Right ventricle myocardium superior (tissue), 1 donor: ENCODE data around the gene C15orf62. TPM values are rescaled to one million over a fixed set of nuclear protein-coding genes. Genes with fewer than 3 reads are reported as not detected.

Source experiments
- ATAC-seq: fragments of 200-7000 bp; cut with Tn5 transposase; one replicate; pipeline ENCODE4 v1.9.1; 2020; ENCODE audit warnings: mild to moderate bottlenecking; ENCODE audit not compliant: poor library complexity
- DNase-seq: peaks from one replicate; pipeline ENCODE4 v3.0.0-alpha.2; 2020
- intact Hi-C: fragments of 100-400 bp; cut with DNase I; formaldehyde crosslinking; loops from one replicate; pipeline ENCODE4 v1.11.2; 2022
- total RNA-seq: library from RNA; stranded (reverse); fragmentation: NEBNext Ultra II Directional; extraction: Animal tissue kit (Norgen Biotek cat#: 25700); gene quantifications from one replicate; pipeline ENCODE4 v1.2.1, GENCODE V29; 2021
- donor health status: DM: no; HTN: yes; CAD: no; lungs with severe emphysema.

Gene C15orf62
- total RNA-seq, 1 donor from 2014 or later, result 0.16 TPM

GRCh38 chr15:40773496-40773895 is 3.7 kb downstream of the C15orf62 start:
- no peak for DNase-seq

GRCh38 chr15:40773902-40774301 is 4.1 kb downstream of the C15orf62 start:
- ATAC-seq (no peak), DNase-seq (no peak)
- intact Hi-C loops, result no loop called here

More at GRCh38 chr15:40773496-40773895, 3.7 kb downstream of the C15orf62 start:
- intact Hi-C loops, result no loop called here
- no peak for ATAC-seq

GRCh38 chr15:40775007-40775406 is 5.2 kb downstream of the C15orf62 start:
- DNase-seq (no peak), ATAC-seq (no peak)
- intact Hi-C loops, result no loop called here

- intact Hi-C loops, result no loop called here
- DNase-seq, result no peak
- no peak for ATAC-seq
Observed at GRCh38 chr15:40775740-40776536, 6.2 kb downstream of the C15orf62 start.

GRCh38 chr15:40776537-40777141 is 6.9 kb downstream of the C15orf62 start:
- intact Hi-C loops, result no loop called here
- ATAC-seq (peak; percentile 29), DNase-seq (no peak)

GRCh38 chr15:40782609-40783227 is 12.9 kb downstream of the C15orf62 start:
- ATAC-seq (peak; percentile 73), DNase-seq (no peak)
- intact Hi-C loops, result no loop called here

- DNase-seq (no peak), ATAC-seq (no peak)
- intact Hi-C loops, result no loop called here
Observed at GRCh38 chr15:40785164-40785563, 15.4 kb downstream of the C15orf62 start.

- DNase-seq (no peak), ATAC-seq (no peak)
- intact Hi-C loops, result no loop called here
Observed at GRCh38 chr15:40785814-40786213, 16.0 kb downstream of the C15orf62 start.

GRCh38 chr15:40787344-40787841 is 17.6 kb downstream of the C15orf62 start:
- ATAC-seq, result peak; percentile 32
- no peak for DNase-seq
- intact Hi-C loops, result no loop called here

- ATAC-seq, result peak; percentile 25
- DNase-seq, result no peak
- intact Hi-C loops, result no loop called here
Observed at GRCh38 chr15:40787991-40788390, 18.2 kb downstream of the C15orf62 start.

- ATAC-seq, result no peak
- intact Hi-C loops, result no loop called here
Observed at GRCh38 chr15:40789119-40789518, 19.3 kb downstream of the C15orf62 start.

GRCh38 chr15:40789999-40790398 is 20.2 kb downstream of the C15orf62 start:
- intact Hi-C loops, result no loop called here
- ATAC-seq (no peak), DNase-seq (no peak)

More at GRCh38 chr15:40789119-40789518, 19.3 kb downstream of the C15orf62 start:
- no peak for DNase-seq

GRCh38 chr15:40790718-40791117 is 20.9 kb downstream of the C15orf62 start:
- intact Hi-C loops, result no loop called here
- no peak for DNase-seq
- no peak for ATAC-seq

- intact Hi-C loops, result no loop called here
- ATAC-seq, result no peak
- DNase-seq, result no peak
Observed at GRCh38 chr15:40792394-40792793, 22.6 kb downstream of the C15orf62 start.

GRCh38 chr15:40793216-40793989 is 23.6 kb downstream of the C15orf62 start:
- peak; percentile 43 for ATAC-seq
- no peak for DNase-seq
- intact Hi-C loops, result no loop called here

GRCh38 chr15:40796041-40796440 is 26.3 kb downstream of the C15orf62 start:
- no peak for DNase-seq
- ATAC-seq, result no peak
- intact Hi-C loops, result no loop called here

GRCh38 chr15:40796512-40796911 is 26.7 kb downstream of the C15orf62 start:
- intact Hi-C loops, result no loop called here
- ATAC-seq (no peak), DNase-seq (no peak)

- ATAC-seq, result no peak
- no peak for DNase-seq
- intact Hi-C loops, result no loop called here
Observed at GRCh38 chr15:40799523-40799922, 29.7 kb downstream of the C15orf62 start.

GRCh38 chr15:40803076-40803475 is 33.3 kb downstream of the C15orf62 start:
- intact Hi-C loops, result no loop called here

More at GRCh38 chr15:40803076-40803475, 33.3 kb downstream of the C15orf62 start:
- no peak for DNase-seq
- ATAC-seq, result no peak
